DOHH2 (cell line): ENCODE results near the gene LDLRAD4.

Experiments used
- EZH2phosphoT487 ChIP-seq: fragments of 200-600 bp; sonication (generic); IDR thresholded peaks from 2 replicates; pipeline ENCODE4 v1.6.1; 2017; ENCODE audit warnings: borderline replicate concordance, mild to moderate bottlenecking, antibody characterized with exemption, low read length, moderate library complexity, mixed read lengths
- TF ChIP-seq, protein P1 (sequence below): fragments of 200-600 bp; sonication (generic); IDR thresholded peaks from one replicate; pipeline ENCODE4 v1.5.1; 2014; ENCODE audit warnings: antibody characterized with exemption, mild to moderate bottlenecking, low read depth, low read length; ENCODE audit not compliant: poor library complexity, severe bottlenecking

- TF ChIP-seq, protein P1, sequence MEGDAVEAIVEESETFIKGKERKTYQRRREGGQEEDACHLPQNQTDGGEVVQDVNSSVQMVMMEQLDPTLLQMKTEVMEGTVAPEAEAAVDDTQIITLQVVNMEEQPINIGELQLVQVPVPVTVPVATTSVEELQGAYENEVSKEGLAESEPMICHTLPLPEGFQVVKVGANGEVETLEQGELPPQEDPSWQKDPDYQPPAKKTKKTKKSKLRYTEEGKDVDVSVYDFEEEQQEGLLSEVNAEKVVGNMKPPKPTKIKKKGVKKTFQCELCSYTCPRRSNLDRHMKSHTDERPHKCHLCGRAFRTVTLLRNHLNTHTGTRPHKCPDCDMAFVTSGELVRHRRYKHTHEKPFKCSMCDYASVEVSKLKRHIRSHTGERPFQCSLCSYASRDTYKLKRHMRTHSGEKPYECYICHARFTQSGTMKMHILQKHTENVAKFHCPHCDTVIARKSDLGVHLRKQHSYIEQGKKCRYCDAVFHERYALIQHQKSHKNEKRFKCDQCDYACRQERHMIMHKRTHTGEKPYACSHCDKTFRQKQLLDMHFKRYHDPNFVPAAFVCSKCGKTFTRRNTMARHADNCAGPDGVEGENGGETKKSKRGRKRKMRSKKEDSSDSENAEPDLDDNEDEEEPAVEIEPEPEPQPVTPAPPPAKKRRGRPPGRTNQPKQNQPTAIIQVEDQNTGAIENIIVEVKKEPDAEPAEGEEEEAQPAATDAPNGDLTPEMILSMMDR, result no peak
- no peak for TF ChIP-seq EZH2phosphoT487
Measured at GRCh38 chr18:13486686-13487085, 268.1 kb downstream of the LDLRAD4 start.
